Measurements from ENCODE around the gene C16orf89. TPM values are rescaled to one million over a fixed set of nuclear protein-coding genes. Genes with fewer than 3 reads are reported as not detected.

The C16orf89 gene
- total and polyA plus RNA-seq, 10 of the 15 experiments (the other 5 are each of a cell fraction or from before 2014, with no cell fraction given), result not detected

DNA sequence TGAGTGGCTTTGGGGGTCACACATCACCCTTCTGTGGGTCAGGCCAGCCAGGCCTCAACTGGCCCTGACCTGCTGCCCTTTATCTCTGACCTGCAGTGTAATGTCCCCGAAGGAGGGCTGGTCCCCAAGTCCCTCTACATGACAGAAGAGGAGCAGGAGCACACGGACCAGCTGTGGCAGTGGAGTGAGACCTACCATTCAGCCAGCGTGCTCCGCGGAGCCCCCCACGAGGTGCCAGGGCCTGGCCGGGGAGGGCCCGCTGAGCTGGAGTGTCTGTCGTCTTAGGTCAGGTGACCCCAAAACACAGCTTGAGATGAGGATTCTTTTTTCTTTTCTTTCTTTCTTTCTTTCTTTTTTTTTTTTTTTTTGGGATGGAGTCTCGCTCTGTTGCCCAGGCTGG, 58.5 kb downstream of the C16orf89 start (continued):
- TF ChIP-seq, protein P1, sequence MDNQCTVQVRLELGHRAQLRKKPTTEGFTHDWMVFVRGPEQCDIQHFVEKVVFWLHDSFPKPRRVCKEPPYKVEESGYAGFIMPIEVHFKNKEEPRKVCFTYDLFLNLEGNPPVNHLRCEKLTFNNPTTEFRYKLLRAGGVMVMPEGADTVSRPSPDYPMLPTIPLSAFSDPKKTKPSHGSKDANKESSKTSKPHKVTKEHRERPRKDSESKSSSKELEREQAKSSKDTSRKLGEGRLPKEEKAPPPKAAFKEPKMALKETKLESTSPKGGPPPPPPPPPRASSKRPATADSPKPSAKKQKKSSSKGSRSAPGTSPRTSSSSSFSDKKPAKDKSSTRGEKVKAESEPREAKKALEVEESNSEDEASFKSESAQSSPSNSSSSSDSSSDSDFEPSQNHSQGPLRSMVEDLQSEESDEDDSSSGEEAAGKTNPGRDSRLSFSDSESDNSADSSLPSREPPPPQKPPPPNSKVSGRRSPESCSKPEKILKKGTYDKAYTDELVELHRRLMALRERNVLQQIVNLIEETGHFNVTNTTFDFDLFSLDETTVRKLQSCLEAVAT (IDR thresholded peaks at IDR 0.05), result no peak
- TF ChIP-seq KLF5 (IDR thresholded peaks at IDR 0.05; ENCODE audit: partially characterized antibody), result no peak
- TF ChIP-seq, protein P2, sequence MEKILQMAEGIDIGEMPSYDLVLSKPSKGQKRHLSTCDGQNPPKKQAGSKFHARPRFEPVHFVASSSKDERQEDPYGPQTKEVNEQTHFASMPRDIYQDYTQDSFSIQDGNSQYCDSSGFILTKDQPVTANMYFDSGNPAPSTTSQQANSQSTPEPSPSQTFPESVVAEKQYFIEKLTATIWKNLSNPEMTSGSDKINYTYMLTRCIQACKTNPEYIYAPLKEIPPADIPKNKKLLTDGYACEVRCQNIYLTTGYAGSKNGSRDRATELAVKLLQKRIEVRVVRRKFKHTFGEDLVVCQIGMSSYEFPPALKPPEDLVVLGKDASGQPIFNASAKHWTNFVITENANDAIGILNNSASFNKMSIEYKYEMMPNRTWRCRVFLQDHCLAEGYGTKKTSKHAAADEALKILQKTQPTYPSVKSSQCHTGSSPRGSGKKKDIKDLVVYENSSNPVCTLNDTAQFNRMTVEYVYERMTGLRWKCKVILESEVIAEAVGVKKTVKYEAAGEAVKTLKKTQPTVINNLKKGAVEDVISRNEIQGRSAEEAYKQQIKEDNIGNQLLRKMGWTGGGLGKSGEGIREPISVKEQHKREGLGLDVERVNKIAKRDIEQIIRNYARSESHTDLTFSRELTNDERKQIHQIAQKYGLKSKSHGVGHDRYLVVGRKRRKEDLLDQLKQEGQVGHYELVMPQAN (conservative IDR thresholded peaks at IDR 0.05), result no peak
- TF ChIP-seq TCF7 (IDR thresholded peaks at IDR 0.05; ENCODE audit: borderline replicate concordance), result no peak
- TF ChIP-seq, protein P3, sequence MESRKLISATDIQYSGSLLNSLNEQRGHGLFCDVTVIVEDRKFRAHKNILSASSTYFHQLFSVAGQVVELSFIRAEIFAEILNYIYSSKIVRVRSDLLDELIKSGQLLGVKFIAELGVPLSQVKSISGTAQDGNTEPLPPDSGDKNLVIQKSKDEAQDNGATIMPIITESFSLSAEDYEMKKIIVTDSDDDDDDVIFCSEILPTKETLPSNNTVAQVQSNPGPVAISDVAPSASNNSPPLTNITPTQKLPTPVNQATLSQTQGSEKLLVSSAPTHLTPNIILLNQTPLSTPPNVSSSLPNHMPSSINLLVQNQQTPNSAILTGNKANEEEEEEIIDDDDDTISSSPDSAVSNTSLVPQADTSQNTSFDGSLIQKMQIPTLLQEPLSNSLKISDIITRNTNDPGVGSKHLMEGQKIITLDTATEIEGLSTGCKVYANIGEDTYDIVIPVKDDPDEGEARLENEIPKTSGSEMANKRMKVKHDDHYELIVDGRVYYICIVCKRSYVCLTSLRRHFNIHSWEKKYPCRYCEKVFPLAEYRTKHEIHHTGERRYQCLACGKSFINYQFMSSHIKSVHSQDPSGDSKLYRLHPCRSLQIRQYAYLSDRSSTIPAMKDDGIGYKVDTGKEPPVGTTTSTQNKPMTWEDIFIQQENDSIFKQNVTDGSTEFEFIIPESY (IDR thresholded peaks at IDR 0.05), result no peak
- no peak for TF ChIP-seq EZH2 (IDR thresholded peaks at IDR 0.05; ENCODE audit: borderline replicate concordance, control insufficient read depth, low read depth, low read length)

All from GM12878 (cell line).